Pancreas (tissue), 10 donors: ENCODE results near the gene CFAP43. TPM values are rescaled to one million over a fixed set of nuclear protein-coding genes. Genes with fewer than 3 reads are reported as not detected.

Experiments used
- ATAC-seq, 4 donors: fragments of 200-7000 bp; cut with Tn5 transposase; one replicate each; pipeline versions ENCODE4 v1.8.0 to v1.9.1; 2020; ENCODE audit warnings: mild to moderate bottlenecking in 4 of 4, moderate library complexity in 4 of 4
- DNase-seq, 6 donors: peaks; one replicate each; pipeline ENCODE4 v3.0.0-alpha.2; 2020
- FAIRE-seq: peaks from 2 replicates; lab custom pipeline; 2012; peaks lifted over from hg19 to GRCh38; lab: Jason Lieb, UNC
- H3K27ac ChIP-seq, 4 donors: fragments of 200-600 bp; sonication (generic); 1 replicate in 3 of 4; 2 replicates in 1 of 4; pipeline versions ENCODE4 v1.5.0 to v1.8.0; 2020
- H3K27me3 ChIP-seq, 4 donors: fragments of 200-600 bp; one replicate each; pipeline ENCODE4 v1.8.0; 2021
- H3K36me3 ChIP-seq, 3 donors: fragments of 200-600 bp; sonication (generic) in 1 of 3; one replicate each; pipeline versions ENCODE4 v1.5.0 to v1.8.0; 2020 to 2021
- H3K4me1 ChIP-seq, 3 donors: fragments of 200-600 bp; one replicate each; pipeline ENCODE4 v1.8.0; 2021
- H3K4me3 ChIP-seq, 4 donors: fragments of 200-600 bp; sonication (generic) in 2 of 4; one replicate each; pipeline versions ENCODE4 v1.5.0 to v1.8.0; 2020 to 2021
- H3K9me3 ChIP-seq, 4 donors: fragments of 200-600 bp; one replicate each; pipeline ENCODE4 v1.8.0; 2021
- WGBS, 2 donors: extraction: QIAGEN DNeasy Blood & Tissue Kit; methylation state at CpG; one replicate each; pipeline ENCODE4 v1.1.7; 2013; 5-methylcytosine and 5-hydroxymethylcytosine counted together
- intact Hi-C, 3 donors: fragments of 100-400 bp; cut with DNase I; formaldehyde crosslinking; loops; one replicate each; pipeline versions ENCODE4 v1.11.1 to v1.14.2; 2022
- polyA plus RNA-seq, 2 donors: library from polyadenylated mRNA; stranded (reverse); fragments of 200-250 nt; gene quantifications; one replicate each; pipeline ENCODE4 v1.2.3, GENCODE V29; 2013
- total RNA-seq, 6 donors: library from RNA; stranded (reverse); fragmentation: NEBNext Ultra II Directional in 4 of 6; extraction: Animal tissue kit (Norgen Biotek cat#: 25700) in 4 of 6; gene quantifications; one replicate each; pipeline versions ENCODE4 v1.2.1 to v1.2.4, GENCODE V29; 2021 to 2023
- TF ChIP-seq, protein P1 (sequence below), 4 donors: fragments of 200-600 bp; sonication (generic) in 3 of 4; IDR thresholded peaks; one replicate each; pipeline versions ENCODE4 v1.5.0 to v1.8.0; 2021; ENCODE audit warnings: antibody characterized with exemption in 4 of 4
- donor health status: healthy with polysubstance abuse.
- donor health status: DM: no; HTN: no; CAD: no; lungs with moderate emphysema.
- donor health status: DM: no; HTN: no; CAD: no.
- donor health status: control.
- donor health status: control.
- donor health status: Bipolar disorder and iron deficiency.
- donor health status: DM: yes; HTN: yes; CAD: no.
- donor health status: DM: no; HTN: no; CAD: no.
- donor health status: DM: no; HTN: no; CAD: no.
- donor health status: DM: yes; HTN: yes; CAD: no.

Gene CFAP43
- total and polyA plus RNA-seq, 8 donors: 0.60 to 6.2 (median 2.0) TPM

DNA sequence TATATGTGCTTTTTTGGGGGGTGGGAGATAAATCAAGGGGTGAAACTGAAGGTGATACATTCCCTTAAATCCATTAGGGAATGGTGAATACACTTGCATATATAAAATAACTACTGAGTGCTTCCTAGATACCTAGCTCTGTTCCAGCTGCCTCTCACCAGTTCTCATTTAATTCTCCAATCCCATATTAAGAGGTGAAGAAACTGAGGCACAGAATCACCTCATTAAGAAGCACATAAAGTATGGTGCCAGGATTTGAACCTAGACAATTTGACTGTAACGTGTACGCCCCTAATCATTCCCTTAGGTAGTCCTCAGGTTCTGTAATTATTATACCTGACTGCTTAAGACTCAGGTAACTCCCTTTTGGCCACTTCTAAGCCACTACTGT is 111.7 kb downstream of the CFAP43 start:
- no peaks in the 10 kb centered on the region for H3K9me3 ChIP-seq
- no peak for DNase-seq
- peak overlapping the region; percentile 92 to 100 (median 97) for H3K27ac ChIP-seq
- peaks cover 0 to 8% (median 6%) of the 10 kb centered on the region in 3 donors for H3K4me1 ChIP-seq
- FAIRE-seq: no peak
- no peaks in the 10 kb centered on the region for H3K27me3 ChIP-seq
- no peak for ATAC-seq
- H3K36me3 ChIP-seq: no peaks in the 10 kb centered on the region
- WGBS, 2 donors: 8 to 14% methylated on average over 2 of the region's 2 CpGs
- intact Hi-C loops: no loop called here
- TF ChIP-seq, protein P1, sequence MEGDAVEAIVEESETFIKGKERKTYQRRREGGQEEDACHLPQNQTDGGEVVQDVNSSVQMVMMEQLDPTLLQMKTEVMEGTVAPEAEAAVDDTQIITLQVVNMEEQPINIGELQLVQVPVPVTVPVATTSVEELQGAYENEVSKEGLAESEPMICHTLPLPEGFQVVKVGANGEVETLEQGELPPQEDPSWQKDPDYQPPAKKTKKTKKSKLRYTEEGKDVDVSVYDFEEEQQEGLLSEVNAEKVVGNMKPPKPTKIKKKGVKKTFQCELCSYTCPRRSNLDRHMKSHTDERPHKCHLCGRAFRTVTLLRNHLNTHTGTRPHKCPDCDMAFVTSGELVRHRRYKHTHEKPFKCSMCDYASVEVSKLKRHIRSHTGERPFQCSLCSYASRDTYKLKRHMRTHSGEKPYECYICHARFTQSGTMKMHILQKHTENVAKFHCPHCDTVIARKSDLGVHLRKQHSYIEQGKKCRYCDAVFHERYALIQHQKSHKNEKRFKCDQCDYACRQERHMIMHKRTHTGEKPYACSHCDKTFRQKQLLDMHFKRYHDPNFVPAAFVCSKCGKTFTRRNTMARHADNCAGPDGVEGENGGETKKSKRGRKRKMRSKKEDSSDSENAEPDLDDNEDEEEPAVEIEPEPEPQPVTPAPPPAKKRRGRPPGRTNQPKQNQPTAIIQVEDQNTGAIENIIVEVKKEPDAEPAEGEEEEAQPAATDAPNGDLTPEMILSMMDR (IDR thresholded peaks at IDR 0.05): no peak
- peak overlapping the region in 3 of 4 donors; percentile 40 to 65 (median 49) for H3K4me3 ChIP-seq

DNA sequence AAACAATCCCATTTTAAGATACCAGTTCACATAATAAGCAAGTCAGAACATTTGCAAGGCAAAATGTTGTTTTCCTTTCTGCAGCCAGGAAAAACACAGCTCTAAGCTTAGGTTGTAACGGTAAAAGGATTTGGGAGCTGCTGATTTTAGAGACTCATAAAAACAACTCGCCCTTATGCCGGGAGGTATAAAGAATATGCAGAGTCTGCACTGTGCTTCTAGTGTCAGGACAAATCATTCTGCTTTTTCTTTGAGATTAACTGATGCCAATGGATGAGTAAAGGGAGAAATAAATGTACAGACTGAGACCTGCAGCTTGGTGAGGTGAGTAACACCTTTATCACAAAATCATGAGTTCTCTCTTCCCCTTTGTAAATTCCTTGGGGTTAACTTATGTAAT is 112.2 kb downstream of the CFAP43 start:
- intact Hi-C loops: no loop called here
- FAIRE-seq: no peak
- no peaks in the 10 kb centered on the region for H3K9me3 ChIP-seq

DNA sequence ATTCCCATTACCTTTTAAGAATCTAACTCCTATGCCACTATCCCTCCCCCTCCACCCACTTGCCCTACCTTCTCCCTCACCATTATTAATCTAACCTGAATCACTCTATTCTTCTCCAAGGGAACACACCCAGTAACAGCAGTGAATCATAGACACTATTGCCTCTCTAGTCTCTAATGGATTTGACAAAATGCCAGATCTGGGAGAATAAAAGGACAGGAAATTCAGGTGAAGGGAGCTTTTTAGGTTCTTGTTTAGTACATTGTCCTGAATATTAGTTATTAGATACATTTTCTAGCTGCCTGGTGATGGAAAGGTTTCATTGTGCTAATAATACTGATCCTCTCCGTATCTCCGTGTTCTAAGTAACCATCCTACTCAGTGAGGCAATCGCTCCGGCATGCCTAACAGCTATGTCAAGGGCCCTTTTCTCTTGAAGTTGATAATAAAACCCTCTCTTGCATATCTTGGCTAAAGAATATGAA is 114.3 kb downstream of the CFAP43 start:
- 91 to 94% methylated on average over 4 of the region's 4 CpGs for WGBS, 2 donors
- intact Hi-C loops: no loop called here
- DNase-seq (no peak), FAIRE-seq (no peak), ATAC-seq (no peak)
- TF ChIP-seq, protein P1 (IDR thresholded peaks at IDR 0.05): no peak
- Histone ChIP-seq H3K27ac (no peak overlapping the region), H3K9me3 (no peaks in the 10 kb centered on the region), H3K27me3 (no peaks in the 10 kb centered on the region), H3K4me3 (no peak overlapping the region), H3K36me3 (no peaks in the 10 kb centered on the region), H3K4me1 (peaks cover 0 to 6% (median 5%) of the 10 kb centered on the region in 3 donors)

More for the DNA sequence above, 112.2 kb downstream of the CFAP43 start:
- Histone ChIP-seq H3K27me3 (no peaks in the 10 kb centered on the region), H3K36me3 (no peaks in the 10 kb centered on the region), H3K27ac (peak overlapping the region in 2 of 4 donors; percentile 95 to 99), H3K4me3 (no peak overlapping the region), H3K4me1 (peaks cover 0 to 8% (median 6%) of the 10 kb centered on the region in 3 donors)
- DNase-seq: no peak
- 84 to 93% methylated on average over 3 of the region's 3 CpGs for WGBS, 2 donors
- no peak for ATAC-seq
- TF ChIP-seq, protein P1 (IDR thresholded peaks at IDR 0.05): no peak

DNA sequence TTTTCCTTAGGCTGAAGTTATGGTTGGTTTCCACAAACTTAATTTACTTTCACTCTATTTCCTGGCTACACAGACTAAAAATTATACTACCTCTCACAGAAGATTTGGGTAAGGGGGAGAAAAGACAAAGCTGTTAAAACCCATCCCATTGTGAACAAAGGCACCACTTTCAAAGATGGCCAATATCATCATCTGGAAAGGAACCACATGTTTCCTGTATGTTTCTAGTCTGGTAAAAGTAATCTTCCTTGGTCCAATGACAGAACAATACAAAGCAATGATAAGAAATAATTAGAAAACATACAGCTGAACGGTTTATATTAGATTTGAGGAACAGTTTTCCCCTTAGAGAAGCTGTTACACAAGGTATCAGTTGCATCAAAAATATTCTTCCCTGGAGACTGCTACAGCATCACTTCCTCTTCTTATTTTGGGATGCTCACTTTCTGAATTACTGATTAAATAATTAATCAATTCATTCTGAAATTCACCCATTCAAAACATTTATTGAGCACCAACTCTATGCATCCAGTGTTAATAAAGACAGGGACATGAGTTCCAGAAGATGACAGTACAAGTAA is 118.7 kb downstream of the CFAP43 start:
- TF ChIP-seq, protein P1 (IDR thresholded peaks at IDR 0.05): no peak
- Histone ChIP-seq H3K9me3 (no peaks in the 10 kb centered on the region), H3K27me3 (peaks cover 0 to 7% (median 0%) of the 10 kb centered on the region in 4 donors), H3K4me3 (no peak overlapping the region), H3K27ac (no peak overlapping the region), H3K4me1 (no peaks in the 10 kb centered on the region), H3K36me3 (no peaks in the 10 kb centered on the region)
- DNase-seq (no peak), ATAC-seq (no peak), FAIRE-seq (no peak)
- 34 to 41% methylated on average over 1 of the region's 1 CpG for WGBS, 2 donors
- intact Hi-C loops: no loop called here
